Measurements from ENCODE around the gene BRD3OS. TPM values are rescaled to one million over a fixed set of nuclear protein-coding genes. Genes with fewer than 3 reads are reported as not detected.

BRD3OS gene
- total and polyA plus RNA-seq, 2 of the 13 experiments (the other 11 are each of a cell fraction or from before 2014, with no cell fraction given) = 4.9 to 5.7 TPM

- TF ChIP-seq SNAI1 (CRISPR knock-in tag; IDR thresholded peaks at IDR 0.05; ENCODE audit: borderline replicate concordance) (0 out of 2 replicates have a peak, but pooled peaks have one; percentile 80), ZKSCAN8 (CRISPR knock-in tag; IDR thresholded peaks at IDR 0.05; ENCODE audit: borderline replicate concordance) (no peak), IRX3 (CRISPR knock-in tag; IDR thresholded peaks at IDR 0.05; ENCODE audit: borderline replicate concordance, low read depth) (no peak), HNRNPLL (IDR thresholded peaks at IDR 0.05; ENCODE audit: low read depth, low read length, poor library complexity, severe bottlenecking) (no peak), POLR2AphosphoS5 (IDR thresholded peaks at IDR 0.05; ENCODE audit: low read depth, low read length) (peak; percentile 46), ATF2 (CRISPR knock-in tag; IDR thresholded peaks at IDR 0.05) (peak; percentile 5; the same call in 1 of the 2 replicates), RFX5 (IDR thresholded peaks at IDR 0.05; ENCODE audit: low read depth, low read length) (no peak), ZNF790 (CRISPR knock-in tag; IDR thresholded peaks at IDR 0.05; ENCODE audit: borderline replicate concordance) (no peak), ZFP62 (CRISPR knock-in tag; IDR thresholded peaks at IDR 0.05) (no peak), CSRNP2 (CRISPR knock-in tag; conservative IDR thresholded peaks at IDR 0.05; ENCODE audit: low read depth) (no peak), ZNF747 (CRISPR knock-in tag; IDR thresholded peaks at IDR 0.05; ENCODE audit: borderline replicate concordance) (peak; percentile 76), ZBTB3 (CRISPR knock-in tag; IDR thresholded peaks at IDR 0.05; ENCODE audit: borderline replicate concordance, low read depth) (no peak), HOXA5 (CRISPR knock-in tag; IDR thresholded peaks at IDR 0.05) (peak; percentile 18; the same call in 1 of the 2 replicates), ZNF253 (CRISPR knock-in tag; IDR thresholded peaks at IDR 0.05; ENCODE audit: borderline replicate concordance) (no peak), JUND (CRISPR knock-in tag; IDR thresholded peaks at IDR 0.05) (no peak; the same call in 1 of the 2 replicates), RARA (CRISPR knock-in tag; IDR thresholded peaks at IDR 0.05) (peak; percentile 47; the same call in 1 of the 2 replicates), ZNF256 (CRISPR knock-in tag; conservative IDR thresholded peaks at IDR 0.05) (no peak), ZNF331 (CRISPR knock-in tag; IDR thresholded peaks at IDR 0.05) (peak; percentile 35; the same call in 1 of the 2 replicates), KLF15 (CRISPR knock-in tag; IDR thresholded peaks at IDR 0.05; ENCODE audit: borderline replicate concordance) (no peak), ZNF816 (CRISPR knock-in tag; IDR thresholded peaks at IDR 0.05; ENCODE audit: borderline replicate concordance) (no peak), ZNF441 (CRISPR knock-in tag; IDR thresholded peaks at IDR 0.05; ENCODE audit: borderline replicate concordance) (no peak; the same call in 1 of the 2 replicates), GLI4 (CRISPR knock-in tag; IDR thresholded peaks at IDR 0.05; ENCODE audit: borderline replicate concordance) (no peak), NAIF1 (CRISPR knock-in tag; IDR thresholded peaks at IDR 0.05; ENCODE audit: borderline replicate concordance) (no peak)
- TF ChIP-seq, protein P1, sequence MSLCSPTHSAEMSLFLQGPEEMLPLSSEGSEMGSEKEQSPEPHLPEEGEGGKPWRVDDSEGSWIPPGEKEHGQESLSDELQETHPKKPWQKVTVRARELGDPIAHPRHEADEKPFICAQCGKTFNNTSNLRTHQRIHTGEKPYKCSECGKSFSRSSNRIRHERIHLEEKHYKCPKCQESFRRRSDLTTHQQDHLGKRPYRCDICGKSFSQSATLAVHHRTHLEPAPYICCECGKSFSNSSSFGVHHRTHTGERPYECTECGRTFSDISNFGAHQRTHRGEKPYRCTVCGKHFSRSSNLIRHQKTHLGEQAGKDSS (CRISPR knock-in tag; IDR thresholded peaks at IDR 0.05; ENCODE audit: borderline replicate concordance, low read depth) = no peak
- TF ChIP-seq, protein P2, sequence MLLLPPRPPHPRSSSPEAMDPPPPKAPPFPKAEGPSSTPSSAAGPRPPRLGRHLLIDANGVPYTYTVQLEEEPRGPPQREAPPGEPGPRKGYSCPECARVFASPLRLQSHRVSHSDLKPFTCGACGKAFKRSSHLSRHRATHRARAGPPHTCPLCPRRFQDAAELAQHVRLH (CRISPR knock-in tag; IDR thresholded peaks at IDR 0.05; ENCODE audit: borderline replicate concordance, low read depth) = peak; percentile 61; the same call in 1 of the 2 replicates
These were observed 34.7 kb upstream of the BRD3OS start (continued) for GRCh38 chr9:133990366-133991213.
